HG03025 (cell line): ENCODE measurements around the gene ADGRV1.
"Not testable (repeated sequence)": the region's sequence is repeated elsewhere in the genome, so short reads cannot be mapped to it uniquely, and the experiment has no call there.

Source experiments
- ATAC-seq: cut with Tn5 transposase; IDR thresholded peaks from one replicate; pipeline ENCODE4 v1.9.1; 2021; ENCODE audit warnings: mild to moderate bottlenecking, moderate library complexity; ENCODE audit not compliant: unreplicated experiment, low FRiP score

The ADGRV1 gene

DNA sequence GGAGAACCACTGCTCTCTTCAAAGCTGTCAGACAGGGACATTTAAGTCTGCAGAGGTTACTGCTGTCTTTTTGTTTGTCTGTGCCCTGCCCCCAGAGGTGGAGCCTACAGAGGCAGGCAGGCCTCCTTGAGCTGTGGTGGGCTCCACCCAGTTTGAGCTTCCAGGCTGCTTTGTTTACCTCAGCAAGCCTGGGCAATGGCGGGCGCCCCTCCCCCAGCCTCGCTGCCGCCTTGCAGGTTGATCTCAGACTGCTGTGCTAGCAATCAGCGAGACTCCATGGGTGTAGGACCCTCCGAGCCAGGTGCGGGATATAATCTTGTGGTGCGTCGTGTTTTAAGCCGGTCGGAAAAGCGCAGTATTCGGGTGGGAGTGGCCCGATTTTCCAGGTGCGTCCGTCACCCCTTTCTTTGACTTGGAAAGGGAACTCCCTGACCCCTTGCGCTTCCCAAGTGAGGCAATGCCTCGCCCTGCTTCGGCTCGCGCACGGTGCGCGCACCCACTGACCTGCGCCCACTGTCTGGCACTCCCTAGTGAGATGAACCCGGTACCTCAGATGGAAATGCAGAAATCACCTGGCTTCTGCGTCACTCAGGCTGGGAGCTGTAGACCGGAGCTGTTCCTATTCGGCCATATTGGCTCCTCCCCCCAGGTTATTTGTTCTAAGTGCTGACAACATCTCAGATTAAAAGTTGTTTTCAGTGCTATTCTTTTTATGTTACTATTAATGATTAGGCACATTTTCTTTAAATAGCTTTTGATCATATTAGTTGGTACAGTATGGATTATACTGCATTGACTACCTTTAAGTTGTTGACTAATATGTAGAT, 370.6 kb downstream of the ADGRV1 start:
- not testable (repeated sequence) for ATAC-seq

DNA sequence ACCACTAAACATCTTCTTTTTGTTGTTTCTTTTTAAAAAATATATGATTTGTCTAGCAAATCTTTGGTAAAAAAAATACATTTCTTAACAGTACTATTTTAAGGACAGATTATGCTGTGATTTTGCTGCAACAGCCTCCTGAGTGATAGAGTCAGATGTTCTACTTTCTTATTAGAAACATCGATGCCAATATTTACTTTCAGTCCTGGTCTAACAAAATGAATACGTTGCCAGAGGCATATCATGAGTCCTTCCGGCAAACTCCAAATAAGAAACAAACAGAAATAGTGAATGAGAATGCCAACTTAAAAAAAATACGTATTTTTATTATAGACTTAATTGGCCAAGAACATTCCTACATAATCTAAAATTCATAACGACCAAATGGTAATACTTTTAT, 371.5 kb downstream of the ADGRV1 start:
- ATAC-seq = no peak

DNA sequence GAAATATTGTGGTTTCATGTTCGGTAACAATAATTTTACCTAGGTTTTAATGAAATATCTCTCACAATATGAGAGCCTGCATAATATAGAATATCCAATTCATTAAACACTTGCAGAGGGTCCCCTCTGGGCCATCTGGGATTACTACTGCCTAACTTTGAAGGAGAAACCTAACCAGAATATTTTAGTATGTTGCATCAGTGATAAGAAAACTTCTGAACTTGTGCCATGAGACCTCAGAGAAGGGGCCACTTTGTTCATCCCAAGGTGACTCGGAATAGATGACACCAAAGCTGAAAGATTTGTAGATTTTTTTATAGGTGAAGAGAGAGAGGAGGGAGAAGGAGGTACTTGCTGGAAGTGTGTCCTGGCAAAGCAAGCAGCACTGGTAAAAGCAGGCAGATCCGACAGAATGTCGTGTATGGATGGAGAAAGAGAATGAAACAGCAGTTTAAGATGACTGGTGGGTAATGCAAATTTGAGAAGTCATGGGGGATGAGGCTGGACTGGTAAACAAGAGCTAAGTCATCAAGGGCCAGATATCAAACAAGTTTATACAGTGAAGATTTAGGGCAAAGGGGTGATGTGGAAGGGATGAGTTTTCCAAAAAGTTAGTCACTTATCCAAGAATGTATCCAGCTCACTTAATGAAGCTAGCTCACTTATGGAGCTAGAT, 372.3 kb downstream of the ADGRV1 start:
- no peak for ATAC-seq

DNA sequence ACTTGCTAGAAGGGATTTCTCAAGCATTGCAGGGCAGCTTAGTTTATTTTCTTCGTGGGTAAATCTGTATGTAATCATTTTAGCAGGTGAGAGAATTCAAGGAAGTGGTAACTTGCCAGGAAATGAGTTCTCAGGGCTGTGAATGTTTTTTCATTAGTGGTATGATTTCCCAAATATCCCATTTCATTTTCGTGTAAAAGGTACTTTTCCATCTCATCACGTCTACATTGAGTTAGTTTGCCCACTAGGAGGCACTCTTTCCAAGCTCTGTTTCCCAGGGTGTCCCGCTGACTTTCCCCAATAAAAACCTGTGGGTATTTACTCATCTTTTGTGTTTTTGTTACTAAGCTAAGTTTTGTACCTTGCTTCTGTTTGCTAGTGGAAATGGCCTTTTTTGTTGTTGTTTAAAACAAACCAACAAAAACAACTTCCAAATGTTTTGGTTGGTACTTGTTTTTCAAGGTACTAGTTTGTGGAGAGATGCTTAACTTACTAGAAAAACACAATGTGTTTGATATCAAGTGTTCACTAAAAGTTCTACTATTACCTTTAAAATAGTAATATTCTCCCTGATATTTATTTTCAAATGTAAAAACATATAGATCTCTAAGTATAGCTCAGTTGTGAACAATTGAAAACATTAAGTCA, 373.6 kb downstream of the ADGRV1 start:
- no peak for ATAC-seq

DNA sequence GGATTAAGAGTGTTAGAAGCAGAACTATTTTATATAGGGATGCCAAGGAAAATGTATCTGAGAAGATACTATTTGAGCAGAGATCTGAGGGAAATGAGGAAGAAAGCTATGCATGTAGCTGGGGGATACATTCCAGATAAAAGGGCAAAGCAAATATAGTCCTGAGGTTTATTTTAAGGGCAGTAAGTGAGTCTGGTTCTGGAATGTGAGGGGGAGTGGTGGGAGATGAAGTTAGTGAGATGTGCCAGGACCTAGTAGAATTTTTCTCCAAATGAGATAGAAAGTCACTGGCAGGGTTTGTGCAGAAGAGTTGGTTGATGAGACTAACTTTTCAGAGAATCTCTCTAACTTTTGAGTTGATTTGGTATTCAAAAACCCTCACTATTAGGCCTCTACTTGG, 374.7 kb downstream of the ADGRV1 start:
- no peak for ATAC-seq

DNA sequence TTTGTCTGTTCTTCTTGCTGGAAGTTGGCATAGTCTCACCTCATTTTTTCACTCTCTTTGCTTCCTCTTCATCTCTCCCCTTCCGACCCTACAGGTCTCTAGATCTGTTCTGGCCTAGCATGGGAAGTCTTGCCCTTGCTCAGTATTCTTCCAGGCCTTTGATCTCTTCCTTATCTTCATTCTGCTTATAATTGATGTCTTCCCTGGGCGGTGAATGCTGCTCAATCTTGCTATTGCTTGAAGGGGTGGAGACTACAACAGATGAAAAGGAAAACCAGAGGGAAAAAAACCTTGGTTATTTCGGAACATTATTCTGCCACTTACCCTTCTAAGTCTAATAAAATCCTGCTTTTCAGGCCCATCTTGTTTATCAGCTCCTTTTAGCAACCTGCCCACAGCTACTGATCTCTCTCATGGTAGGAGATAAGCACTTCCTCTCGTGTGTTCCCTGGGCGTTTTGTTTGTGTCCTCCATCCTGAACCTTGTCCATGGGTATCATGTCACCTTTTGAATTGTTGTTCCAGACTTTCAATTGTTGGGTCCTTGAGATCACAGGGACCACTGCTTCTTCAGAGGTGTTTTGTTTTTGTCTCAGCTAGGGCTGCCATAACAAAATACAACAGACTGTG, 375.6 kb downstream of the ADGRV1 start:
- no peak for ATAC-seq

DNA sequence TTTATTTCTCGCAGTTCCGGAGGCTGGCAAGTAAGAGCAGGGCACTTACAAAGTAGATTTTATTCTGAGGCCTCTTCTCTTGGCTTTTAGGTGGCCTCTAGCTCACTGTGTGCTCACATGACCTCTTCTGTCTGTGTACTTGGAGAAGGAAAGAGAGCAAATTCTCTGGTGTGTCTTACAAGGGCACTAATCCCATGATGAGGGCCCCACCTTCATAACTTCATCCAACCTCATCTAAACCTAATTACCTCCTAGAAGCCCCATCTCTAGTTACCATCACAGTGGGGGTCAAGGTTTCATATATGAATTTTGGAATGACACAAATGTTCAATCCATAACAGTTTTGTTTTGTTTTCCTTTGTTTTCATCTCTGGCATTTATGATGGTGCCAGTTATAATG, 376.1 kb downstream of the ADGRV1 start:
- no peak for ATAC-seq

DNA sequence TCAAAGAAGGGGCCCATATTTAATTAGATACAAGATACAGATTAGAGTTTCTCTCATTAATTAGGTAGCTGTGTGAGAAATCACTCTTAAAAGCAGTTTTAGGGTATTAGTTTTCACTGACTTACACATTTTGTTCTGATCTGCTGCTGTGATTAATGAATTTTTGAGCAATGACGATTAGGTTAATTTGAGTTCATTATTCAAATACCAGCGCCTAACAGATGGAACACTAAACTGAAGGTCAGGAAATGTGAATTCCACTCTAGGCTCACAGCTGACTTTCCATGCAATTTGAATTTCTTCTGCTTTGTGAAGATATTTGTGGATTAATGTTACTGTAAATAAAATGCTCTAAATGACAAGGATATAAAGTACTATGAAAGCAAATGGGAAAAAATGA, 380.6 kb downstream of the ADGRV1 start:
- ATAC-seq = no peak

DNA sequence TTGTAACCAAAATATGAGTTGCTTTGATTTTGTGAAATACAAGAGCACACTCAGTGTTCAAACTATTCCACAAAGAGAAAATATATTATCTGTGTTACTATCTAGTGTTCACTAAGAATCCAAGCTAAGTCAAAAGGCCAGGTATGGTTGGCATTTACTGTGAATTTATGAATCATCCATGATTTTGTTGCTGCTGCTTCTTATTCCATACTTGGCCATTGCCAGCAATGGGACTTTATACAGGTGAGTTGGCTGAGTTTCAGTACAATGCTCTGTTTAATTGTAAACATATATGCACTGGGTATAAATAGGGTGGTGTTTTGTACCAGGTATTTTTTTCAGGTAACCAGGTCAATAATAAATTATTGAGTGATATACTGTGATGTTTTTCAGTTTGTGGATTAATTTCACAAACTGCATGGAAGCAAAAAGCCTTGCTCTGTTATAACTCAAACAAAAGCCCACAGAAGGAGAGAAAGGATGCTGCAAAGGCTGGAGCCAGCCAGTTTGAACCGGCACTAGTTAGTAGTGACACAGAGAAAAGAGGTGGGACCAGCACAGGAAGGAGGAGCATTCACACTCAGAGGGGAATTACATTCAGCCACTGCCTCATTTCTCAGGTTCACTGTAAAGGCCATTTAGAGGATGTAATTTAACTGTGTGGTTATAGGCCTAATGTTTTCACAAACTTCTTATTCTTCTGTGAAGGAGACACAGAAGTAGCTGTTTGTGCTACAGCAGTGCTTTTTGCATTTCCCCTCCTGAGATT, 381.8 kb downstream of the ADGRV1 start:
- peak; percentile 99 for ATAC-seq

DNA sequence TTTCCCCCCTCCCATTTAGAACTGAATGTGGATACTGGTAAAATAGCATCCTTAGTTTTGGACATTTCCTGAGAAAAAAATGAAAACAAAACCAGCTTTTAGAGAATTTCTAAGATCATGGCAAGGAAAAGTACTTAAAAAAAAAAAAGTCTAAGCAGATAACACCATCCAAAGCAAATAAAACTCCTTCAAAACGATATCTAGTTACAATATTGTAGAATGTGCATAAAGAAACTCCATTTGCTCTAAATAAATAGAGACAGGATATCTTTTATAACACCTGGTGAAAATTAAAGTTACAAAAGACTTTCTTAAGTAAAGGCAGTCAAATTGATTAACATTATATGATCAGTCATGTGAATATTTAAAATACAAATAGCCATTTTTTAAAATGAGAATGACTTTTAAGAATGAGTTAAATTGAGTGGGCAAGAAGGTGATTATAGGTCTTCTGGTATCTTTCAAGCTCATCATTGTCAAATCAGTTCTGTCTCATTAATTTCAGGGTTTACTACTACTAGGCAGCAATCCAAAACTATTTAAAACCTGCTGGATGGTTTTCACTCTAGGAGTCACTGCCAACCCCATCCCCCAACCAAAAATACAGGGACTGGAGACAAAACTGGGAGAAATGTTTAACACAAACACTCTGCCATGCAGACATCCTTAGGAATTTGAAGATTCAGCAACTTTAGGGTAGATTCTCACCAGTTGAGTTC, 382.6 kb downstream of the ADGRV1 start:
- ATAC-seq = no peak

DNA sequence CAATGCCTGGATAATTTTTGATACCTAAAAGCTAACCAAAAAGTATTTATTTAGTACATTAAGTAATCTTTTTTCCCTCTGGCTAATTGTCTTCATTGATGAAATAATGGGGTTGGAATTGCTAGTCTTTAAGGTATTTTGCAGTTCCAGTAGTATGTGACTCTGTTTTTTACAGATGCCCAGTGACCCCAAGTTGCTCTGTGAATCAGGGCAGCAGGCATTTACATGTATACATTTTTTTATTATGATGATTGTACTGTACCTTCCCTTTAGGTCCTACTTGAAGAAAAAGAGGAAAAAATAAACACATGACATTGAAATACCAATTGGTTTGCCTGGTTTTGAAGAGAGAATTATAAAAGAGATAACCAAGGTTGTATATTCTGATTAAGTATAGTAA, 385.5 kb downstream of the ADGRV1 start:
- ATAC-seq = no peak

DNA sequence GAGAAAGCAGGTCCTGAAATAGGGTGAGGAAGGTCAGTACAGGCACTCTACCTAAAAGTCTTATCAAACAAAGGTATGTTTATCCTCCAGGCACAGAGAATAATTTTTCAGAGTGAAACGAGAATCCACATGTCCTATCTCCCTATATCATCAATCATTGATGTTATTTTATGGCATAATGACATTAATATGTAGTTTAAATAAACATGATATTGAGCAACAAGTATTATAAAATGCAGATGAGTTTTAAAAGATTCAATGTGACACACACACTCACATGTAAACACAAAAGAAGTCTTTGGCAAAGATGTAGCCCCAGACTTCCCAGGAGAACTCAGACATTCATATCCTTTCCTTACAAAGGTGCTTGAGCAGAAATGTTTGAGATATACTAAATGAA, 389.1 kb downstream of the ADGRV1 start:
- no peak for ATAC-seq

DNA sequence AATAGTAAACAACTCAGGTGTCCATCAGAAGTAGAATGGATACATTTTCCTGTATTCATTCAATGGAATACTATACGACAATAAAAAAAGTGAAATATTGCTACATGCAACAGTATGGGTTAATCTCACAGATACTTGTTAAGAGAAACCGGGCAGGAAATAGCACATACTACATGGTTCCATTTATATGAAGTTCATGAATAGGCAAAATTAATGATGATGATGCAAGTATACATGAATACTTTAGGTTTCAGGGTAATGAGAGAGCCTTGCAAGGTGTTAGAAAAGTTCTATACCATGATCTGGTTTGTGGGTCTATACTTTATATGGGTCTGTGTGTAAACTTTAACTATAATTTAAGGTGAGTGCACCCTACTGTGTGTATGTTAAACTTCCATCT, 390.4 kb downstream of the ADGRV1 start:
- ATAC-seq = no peak

DNA sequence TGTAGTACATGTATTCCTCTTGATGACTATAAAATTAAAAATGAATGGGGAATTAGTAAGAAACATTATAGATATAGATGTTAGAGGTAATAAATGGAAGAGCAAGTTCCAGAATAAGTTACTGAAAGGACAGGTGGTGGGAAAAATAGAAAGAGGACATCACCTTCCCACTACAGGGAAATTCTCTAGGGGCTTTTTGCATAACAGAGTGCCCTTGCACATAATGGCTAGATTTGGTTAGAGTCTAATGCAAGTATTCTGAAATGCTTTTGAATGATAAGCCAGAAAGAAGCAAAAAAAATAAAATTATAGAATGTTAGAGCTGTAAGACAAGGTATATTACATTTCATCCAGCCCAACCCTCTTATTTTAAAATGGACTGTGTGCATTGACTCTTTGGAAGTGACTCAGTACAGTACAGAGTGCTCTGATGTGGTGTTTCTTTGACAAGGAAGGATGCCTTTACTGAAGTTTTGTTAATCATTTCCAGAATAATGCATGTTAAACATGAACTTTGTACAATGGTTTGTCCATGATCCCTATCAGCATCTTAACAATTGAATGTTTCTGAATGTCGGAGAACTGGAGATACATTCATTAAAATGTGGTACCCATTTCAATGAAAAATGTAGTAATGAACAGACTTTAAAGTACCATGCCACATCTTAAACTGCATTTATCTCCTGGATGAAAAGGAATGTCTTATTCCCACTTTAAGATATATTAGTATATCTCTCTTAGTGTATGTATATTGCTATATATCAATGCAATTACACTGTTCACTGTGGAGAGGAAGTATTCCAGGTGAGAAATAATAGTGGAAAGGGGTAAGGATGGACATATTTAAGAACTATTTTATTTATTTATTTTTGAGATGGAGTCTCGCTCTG, 391.1 kb downstream of the ADGRV1 start:
- ATAC-seq = no peak

DNA sequence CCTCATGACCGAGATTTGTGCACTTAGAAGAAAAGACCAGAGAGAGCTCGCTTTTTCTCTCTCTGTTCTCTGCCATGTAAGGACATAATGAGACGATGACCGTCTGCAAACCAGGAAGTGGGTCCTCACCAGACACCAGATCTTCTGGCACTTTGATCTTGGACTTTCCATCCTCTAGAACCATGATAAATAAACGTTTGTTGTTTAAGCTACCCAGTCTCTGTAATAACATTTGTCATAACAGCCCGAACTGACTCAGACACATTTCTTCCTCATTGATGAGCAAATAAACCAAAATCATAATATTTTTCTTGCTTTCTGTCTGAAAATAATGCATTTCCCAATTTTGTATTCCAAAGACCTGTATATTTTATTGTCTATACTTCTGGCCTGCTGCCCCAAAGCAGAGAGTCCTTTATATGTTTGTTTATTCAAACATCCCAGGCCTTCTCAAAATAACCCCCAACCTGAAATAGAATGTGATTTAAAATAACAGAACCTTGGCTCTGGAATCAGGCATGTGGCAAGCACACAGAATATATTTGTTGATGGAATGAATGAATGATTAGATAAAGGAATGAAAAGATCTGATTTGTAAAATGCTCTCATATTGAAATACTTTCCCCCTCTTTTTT, 396.5 kb downstream of the ADGRV1 start:
- ATAC-seq = no peak

DNA sequence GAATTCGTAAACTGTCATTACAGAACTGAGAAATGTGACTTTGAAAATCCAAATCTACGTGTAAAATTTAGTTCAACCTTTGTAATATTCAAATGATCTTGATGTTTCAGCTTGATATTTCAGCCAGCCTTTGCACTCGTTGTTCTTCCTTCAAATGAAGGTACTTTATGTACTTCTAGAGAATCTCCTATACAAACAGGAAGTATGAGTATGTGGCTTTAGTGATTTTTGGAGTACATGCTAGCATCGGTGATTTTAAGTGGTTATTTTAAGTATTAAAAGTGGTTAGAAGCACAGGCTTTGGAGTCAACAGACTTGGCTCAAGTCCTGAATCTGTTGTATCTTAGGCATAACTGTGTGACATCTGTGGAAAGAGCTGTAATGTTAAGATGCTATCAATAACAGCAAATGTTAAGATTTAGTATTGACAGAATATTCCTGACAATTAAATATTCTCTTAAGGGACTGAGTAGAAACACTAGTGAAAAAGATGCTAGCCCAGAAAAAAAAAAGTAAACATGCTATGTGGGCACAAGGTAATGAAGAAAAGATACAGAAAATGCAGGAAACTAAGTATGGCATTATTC, 398.0 kb downstream of the ADGRV1 start:
- no peak for ATAC-seq

DNA sequence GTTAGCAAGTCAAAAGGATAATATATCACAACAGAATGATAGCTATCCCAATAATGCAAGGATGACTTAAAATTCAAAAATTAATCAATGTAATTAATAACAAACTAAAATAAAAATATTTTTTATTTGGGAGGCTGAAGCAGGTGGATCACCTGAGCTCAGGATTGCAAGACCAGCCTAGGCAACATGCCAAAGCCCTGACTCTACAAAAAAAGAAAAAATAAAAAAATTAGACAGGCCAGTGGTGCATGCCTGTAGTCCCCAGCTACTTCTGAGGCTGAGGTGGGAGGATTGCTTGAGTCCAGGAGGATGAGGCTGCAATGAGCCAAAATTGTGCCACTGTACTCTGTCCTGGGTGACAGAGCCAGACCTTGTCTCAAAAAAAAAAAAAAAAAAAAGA, 399.3 kb downstream of the ADGRV1 start:
- no peak for ATAC-seq

DNA sequence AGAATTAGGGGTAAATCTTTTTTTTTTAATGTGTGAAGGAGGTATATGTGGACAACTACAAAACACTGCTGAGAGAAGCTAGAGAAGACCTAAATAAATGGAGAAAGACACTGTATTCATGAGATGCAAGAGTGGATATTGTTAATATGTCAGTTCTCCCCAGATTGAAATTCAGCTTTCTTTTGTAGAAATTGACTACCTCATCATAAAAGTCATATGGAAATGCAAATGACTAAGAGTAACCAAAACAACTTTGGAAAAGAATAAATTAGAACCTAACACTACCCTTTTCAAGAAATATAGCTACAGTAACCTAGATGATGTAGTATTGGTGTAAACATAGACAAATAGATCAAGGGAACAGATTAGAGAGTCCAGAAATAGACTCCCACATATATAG, 400.7 kb downstream of the ADGRV1 start:
- no peak for ATAC-seq
